Measurements from ENCODE around the gene TP53BP2.

The TP53BP2 gene

GRCh38 chr1:223763881-223764280 is 81.9 kb downstream of the TP53BP2 start:
- no peak for DNase-seq

- DNase-seq = no peak
These were observed 82.5 kb downstream of the TP53BP2 start for GRCh38 chr1:223763251-223763650.

DNA sequence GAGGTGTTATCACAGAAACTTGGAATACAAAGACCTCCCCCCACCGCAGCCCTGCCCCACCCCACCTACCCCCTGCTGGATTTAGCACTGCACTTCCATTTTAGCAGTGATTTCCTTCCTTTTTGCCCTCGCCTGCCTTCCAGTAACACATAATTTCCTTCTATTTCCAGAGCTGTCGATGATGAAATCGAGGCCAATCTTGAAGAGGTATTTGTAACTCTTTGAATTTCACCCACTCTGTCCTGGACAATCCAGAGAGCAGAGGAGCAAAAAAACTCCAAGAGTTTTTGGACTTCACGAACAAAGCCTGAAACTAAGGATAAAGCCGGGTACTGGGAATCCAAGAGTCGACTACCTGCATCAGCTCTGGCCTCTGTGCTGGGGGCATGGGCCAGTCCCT is 84.3 kb downstream of the TP53BP2 start:
- DNase-seq = no peak

GRCh38 chr1:223760833-223761232 is 84.9 kb downstream of the TP53BP2 start:
- DNase-seq = no peak

DNA sequence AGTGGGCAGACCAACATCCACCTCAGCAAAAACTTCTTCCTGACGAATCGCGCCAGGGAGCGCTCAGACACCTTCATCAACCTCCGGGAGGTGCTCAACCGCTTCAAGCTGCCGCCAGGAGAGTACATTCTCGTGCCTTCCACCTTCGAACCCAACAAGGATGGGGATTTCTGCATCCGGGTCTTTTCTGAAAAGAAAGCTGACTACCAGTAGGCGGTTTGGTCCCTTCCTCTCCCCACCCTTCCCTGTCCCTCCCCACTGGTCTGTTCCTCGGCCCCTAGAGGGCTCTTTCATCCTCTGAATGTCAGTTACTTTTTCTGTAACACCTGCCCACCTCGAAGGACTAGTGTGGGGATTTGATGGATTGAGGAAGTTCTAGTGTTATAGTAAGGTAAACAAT is 86.5 kb downstream of the TP53BP2 start:
- no peak for DNase-seq

- no peak for DNase-seq
These were observed 87.0 kb downstream of the TP53BP2 start for GRCh38 chr1:223758734-223759133.

DNA sequence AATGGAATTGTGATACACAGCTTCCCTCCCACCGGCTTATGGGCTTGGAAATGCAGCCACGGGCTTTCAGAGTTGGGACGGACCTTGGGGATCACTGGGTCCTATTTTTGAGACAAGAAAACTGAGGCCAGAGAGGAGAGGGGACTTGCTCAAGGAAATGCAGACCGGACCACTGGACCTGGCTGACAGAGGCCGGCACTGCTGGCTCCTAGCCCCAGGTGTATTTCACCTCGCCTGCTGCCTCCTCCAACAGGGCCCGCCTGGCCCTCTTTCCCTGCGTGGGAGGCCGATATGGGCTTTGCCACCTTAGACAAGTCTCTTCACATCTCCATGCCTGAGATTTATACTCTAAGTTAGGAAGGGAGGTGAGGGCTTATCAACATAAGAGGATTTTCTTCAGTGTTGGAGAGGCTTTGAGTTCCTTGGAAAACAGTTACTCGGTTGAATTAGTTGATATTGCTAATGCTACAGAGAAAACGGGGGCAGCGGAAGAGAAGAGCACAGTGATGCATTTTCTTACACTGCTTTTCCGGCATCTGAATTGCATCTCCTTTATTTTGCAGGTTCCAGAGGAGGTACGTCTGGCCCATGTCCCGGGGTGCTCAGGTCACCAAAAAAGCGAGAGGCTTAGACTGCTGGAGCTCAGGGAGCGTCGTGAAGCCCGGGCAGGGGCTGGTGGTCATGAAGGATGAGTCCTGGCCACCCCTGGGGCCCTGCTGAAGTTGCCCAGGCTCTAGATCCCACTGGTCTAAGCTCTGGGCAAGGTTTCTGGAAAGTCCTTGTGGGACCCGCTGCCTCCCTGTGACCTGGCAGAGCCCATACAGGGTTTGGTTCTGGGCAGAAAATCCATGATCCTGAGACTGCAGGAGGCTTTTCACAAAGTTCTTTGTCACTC is 88.7 kb downstream of the TP53BP2 start:
- no peak for DNase-seq

- DNase-seq = no peak
These were observed 89.6 kb downstream of the TP53BP2 start for GRCh38 chr1:223755992-223756775.

- DNase-seq = no peak
These were observed 90.3 kb downstream of the TP53BP2 start for GRCh38 chr1:223755432-223755792.

DNA sequence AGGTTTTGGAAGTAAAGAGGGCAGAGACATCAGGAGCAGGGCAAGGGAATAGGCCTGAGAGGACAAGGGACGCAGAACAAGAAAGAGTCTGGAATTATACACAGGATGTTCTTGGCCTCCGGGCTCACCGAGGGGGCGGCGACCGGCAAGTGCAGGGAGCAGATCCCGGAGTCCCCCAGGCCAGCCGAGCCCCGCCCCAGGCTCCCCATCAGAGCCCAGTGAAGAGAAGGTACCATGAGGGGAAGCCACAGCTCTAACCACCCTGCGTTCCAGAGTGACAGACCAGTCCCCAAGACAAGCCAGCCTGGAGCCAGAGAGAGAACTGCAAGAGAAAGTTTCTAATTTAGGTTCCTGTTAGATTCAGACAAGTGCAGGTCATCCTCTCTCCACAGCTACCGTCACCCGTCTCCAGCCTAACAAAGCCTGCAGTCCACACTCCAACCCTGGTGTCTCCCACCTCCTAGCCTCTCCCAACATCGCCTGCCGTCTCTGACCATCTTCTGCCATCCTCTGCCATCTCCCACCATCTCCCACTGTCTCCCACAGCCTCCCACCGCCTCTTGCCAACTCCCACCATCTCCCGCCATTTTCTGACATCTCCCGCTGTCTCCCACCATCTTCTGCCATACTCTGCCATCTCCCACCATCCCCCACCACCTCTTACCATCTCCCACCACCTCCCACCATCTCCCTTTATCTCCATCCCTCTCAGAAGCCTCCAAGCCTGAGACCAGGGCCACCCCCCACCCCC is 90.9 kb downstream of the TP53BP2 start:
- DNase-seq = no peak

GRCh38 chr1:223752721-223753515 is 92.8 kb downstream of the TP53BP2 start:
- no peak for DNase-seq

- no peak for DNase-seq
These were observed 94.1 kb downstream of the TP53BP2 start for GRCh38 chr1:223751696-223752095.

GRCh38 chr1:223750730-223751570 is 94.8 kb downstream of the TP53BP2 start:
- DNase-seq = no peak

GRCh38 chr1:223748773-223749733 is 96.7 kb downstream of the TP53BP2 start:
- peak; percentile 5 for DNase-seq

- no peak for DNase-seq
These were observed 97.4 kb downstream of the TP53BP2 start for GRCh38 chr1:223748405-223748772.

- no peak for DNase-seq
These were observed 97.9 kb downstream of the TP53BP2 start for GRCh38 chr1:223747838-223748335.

- no peak for DNase-seq
These were observed 100.0 kb downstream of the TP53BP2 start for GRCh38 chr1:223745731-223746130.

DNA sequence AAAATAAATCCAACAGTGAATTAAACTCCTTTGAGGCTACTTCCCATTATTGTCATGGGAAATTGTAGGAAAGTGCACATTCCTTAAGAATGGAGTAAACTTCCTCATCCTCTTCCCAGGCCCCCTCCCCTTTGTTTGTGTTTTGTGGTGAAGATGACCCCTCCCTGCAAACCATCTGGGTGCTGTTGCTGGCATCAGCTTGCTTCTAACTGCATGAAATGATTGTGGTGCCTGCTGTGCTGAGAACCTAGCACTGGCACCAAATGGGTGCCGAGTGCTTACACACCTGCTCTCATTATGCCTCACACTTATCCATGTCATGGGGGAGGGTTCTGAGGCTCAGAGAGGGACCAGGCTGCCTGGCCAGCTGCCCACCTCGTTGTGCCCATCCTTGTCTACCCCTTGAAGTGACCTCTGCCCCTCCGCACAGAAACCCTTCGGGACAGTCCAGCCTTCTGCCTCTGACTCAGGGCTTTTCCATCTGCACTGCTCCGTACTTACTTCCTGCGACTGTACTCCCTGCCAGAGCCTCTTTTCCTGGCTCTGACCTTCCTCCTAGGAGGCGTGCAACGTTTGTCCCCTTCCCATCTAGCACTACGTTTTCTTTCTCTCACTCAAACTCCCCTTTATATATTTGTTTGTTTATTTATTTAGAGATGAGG is 102.8 kb downstream of the TP53BP2 start:
- DNase-seq = no peak

- no peak for DNase-seq
These were observed 103.9 kb downstream of the TP53BP2 start for GRCh38 chr1:223741861-223742260.
